Endothelial cell of umbilical vein (primary cell): Measurements from ENCODE around the gene S1PR4.

Experiments used
- POLR2AphosphoS5 ChIP-seq: IDR thresholded peaks from 2 replicates; pipeline ENCODE4 v1.6.1; 2012; ENCODE audit warnings: low read depth, mild to moderate bottlenecking, control low read depth, low read length, moderate library complexity; ENCODE audit not compliant: insufficient read depth
- TF ChIP-seq, protein P1 (sequence below), 2 donors: IDR thresholded peaks; 1 replicate in 1 of 2; 2 replicates in 1 of 2; pipeline ENCODE4 v1.5.1; 2011; ENCODE audit warnings: low read length in 2 of 2, mild to moderate bottlenecking in 2 of 2, moderate library complexity in 2 of 2, control low read depth in 1 of 2, inconsistent platforms in 1 of 2, low read depth in 1 of 2; ENCODE audit not compliant: insufficient read depth in 1 of 2; ENCODE audit errors: extremely low read depth in 1 of 2

DNA sequence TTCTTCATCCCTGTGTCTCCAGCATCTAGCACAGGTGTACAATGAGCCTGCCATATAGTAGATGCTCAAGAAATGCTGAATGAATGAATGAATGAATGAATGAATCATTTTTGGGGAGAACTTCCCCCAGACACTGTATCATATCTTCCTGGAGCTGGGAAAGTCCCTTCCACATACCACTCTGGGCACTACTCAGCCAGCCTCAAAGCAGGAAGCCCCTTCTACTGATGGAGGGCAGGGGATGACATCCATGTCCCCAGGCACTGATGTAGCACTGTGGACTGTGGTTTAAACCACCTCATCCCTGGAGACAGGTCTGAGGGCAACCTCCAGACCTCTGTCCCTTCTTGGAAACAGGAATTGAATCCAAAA is 37.9 kb upstream of the S1PR4 start:
- TF ChIP-seq, protein P1, sequence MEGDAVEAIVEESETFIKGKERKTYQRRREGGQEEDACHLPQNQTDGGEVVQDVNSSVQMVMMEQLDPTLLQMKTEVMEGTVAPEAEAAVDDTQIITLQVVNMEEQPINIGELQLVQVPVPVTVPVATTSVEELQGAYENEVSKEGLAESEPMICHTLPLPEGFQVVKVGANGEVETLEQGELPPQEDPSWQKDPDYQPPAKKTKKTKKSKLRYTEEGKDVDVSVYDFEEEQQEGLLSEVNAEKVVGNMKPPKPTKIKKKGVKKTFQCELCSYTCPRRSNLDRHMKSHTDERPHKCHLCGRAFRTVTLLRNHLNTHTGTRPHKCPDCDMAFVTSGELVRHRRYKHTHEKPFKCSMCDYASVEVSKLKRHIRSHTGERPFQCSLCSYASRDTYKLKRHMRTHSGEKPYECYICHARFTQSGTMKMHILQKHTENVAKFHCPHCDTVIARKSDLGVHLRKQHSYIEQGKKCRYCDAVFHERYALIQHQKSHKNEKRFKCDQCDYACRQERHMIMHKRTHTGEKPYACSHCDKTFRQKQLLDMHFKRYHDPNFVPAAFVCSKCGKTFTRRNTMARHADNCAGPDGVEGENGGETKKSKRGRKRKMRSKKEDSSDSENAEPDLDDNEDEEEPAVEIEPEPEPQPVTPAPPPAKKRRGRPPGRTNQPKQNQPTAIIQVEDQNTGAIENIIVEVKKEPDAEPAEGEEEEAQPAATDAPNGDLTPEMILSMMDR (IDR thresholded peaks at IDR 0.05; ENCODE audit: extremely low read depth in 1 of 2, insufficient read depth in 1 of 2, low read depth in 1 of 2, low read length in 2 of 2): no peak
- TF ChIP-seq POLR2AphosphoS5: no peak
